CD4-positive, alpha-beta T cell treated with Interleukin-6 at 100 ng/mL for 8 hours (primary cell): ENCODE data around the gene FAM90A1.
"Not testable (repeated sequence)": the region's sequence is repeated elsewhere in the genome, so short reads cannot be mapped to it uniquely, and the experiment has no call there.

Source experiments
- DNase-seq: peaks from one replicate; pipeline ENCODE4 v3.0.0-alpha.2; 2020; ENCODE audit warnings: mixed read lengths, low spot score

The FAM90A1 gene

DNA sequence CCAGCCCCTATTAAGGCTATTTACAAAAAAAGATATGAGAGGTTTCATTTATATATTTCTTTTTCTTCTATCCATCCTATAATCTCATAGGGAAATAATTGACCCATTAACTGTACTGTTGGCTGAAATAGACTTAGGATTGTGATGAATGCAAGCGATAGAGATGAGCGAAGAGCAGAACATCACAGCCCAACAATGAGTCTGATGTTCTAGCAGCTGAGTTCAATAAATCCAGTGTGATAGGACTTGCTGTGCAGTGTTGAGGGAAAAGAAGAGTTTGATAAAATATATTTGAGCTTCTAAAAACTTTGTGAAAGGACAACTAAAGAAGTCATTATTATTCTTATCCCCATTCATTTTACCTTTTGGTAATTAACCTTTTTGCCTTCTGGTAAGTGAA, 54.5 kb downstream of the FAM90A1 start:
- not testable (repeated sequence) for DNase-seq
